GM21381 (cell line): Measurements from ENCODE around the gene BSG.

Source experiments
- ATAC-seq: cut with Tn5 transposase; IDR thresholded peaks from one replicate; pipeline ENCODE4 v1.9.1; 2021; ENCODE audit warnings: mild to moderate bottlenecking, moderate library complexity; ENCODE audit not compliant: unreplicated experiment

The BSG gene

GRCh38 chr19:539429-540030 lies 32.9 kb upstream of the BSG start:
- ATAC-seq: no peak

DNA sequence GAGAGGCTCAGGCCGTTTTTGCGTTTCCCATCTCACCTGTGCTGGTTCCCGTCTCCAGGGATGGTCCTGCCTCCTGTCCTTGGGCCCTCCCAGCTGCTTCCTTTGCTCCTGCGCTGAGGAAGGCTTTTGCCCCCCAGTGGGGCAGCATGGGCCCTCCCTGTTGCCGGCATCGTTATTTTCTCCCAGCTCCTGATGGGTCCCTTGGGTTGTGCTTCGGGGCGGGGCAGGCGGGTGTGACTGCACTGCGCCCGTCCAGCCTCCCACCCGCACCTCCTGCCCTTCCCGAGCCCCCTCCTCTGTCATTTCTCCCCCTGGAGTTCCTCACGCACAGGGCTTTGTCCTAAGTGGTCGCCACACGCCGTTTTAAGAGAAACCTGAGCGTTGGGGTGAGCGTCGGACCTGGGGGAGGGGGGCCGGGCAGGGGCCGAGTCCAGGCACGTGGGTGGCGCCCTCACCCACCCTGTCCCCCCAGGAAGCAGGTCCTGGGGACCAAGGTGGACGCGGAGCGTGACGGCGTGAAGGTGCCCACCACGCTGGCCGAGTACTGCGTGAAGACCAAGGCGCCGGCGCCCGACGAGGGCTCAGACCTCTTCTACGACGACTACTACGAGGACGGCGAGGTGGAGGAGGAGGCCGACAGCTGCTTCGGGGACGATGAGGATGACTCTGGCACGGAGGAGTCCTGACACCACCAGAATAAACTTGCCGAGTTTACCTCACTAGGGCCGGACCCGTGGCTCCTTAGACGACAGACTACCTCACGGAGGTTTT lies 31.3 kb upstream of the BSG start:
- no peak for ATAC-seq

DNA sequence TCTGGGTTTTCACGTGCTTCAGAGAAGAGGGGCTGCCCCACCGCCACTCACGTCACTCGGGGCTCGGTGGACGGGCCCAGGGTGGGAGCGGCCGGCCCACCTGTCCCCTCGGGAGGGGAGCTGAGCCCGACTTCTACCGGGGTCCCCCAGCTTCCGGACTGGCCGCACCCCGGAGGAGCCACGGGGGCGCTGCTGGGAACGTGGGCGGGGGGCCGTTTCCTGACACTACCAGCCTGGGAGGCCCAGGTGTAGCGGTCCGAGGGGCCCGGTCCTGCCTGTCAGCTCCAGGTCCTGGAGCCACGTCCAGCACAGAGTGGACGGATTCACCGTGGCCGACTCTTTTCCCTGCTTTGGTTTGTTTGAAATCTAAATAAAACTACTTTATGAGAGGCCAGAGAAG lies 30.7 kb upstream of the BSG start:
- no peak for ATAC-seq

DNA sequence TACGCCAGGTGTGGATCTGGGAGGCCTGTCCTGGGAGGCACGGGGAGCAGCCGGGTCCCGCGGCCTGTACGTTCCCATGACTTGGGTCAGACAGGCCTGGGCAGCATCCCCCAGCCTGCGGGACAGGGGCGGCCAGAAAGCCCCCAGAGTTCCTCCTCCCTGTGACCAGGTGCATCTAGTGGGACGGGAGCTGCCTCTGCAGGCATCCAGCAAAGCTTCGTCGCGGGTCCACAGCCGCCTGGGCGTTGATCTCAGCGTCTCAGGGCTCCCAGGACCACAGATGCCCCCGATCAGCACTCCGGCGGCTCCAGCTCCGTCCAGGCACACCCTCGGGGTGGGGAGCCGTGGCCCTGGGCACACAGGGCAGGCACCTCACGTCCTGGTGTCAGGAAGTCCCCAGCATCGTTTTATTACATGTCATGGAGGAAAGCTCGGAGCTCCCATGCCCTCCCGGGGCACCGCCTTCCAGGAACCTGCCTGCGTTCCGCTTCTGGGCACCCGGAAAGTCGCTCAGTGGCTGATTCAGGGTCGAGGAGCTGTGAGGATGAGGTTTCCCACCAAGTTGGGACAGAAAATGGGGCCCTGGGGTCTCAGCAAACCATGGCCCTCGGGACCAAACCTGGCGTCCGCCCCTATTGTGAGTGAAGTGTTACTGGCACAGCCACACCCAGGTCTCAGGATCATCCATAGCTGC lies 30.1 kb upstream of the BSG start:
- ATAC-seq: no peak

DNA sequence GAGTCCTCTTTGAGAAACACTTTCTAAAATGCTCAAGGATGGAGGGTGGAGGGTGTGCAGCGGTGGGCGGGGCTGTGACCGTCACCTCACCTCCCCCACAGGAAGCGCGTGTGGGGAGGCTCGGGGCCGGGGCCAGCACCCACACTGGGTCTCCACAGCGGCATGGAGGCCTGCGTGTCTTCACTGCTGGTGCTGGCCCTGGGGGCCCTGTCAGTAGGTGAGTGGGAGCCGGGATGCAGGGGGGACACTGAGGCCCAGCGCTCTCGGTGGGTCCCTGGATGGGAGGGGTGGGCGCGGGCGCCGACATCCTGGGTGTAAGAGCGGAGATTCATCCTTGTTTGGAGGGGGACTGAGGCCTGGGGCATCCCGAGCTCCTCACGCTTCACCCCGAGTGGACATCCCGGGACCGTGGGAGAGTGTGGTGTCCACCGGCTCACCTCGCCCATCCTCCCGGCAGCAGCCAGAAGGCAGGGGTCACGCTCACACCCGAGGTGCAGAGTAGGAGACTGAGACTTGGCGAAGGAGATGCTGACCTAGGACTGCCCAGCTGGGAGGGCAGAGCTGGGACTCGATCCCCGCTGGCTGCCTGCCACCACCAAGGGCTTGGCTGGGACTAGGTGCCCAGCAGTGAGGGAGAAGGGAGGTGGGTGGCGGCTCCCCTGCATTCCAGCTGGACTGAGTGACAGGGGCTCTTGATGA lies 28.3 kb upstream of the BSG start, which contains the start of gene GZMM:
Gene GZMM, plus strand, starts transcription at position 144 of the 699 bp plus-strand sequence. Its CDS starts 19 bp downstream, at position 163.
- ATAC-seq: no peak

GRCh38 chr19:547117-547516 lies 25.3 kb upstream of the BSG start:
- ATAC-seq: no peak

DNA sequence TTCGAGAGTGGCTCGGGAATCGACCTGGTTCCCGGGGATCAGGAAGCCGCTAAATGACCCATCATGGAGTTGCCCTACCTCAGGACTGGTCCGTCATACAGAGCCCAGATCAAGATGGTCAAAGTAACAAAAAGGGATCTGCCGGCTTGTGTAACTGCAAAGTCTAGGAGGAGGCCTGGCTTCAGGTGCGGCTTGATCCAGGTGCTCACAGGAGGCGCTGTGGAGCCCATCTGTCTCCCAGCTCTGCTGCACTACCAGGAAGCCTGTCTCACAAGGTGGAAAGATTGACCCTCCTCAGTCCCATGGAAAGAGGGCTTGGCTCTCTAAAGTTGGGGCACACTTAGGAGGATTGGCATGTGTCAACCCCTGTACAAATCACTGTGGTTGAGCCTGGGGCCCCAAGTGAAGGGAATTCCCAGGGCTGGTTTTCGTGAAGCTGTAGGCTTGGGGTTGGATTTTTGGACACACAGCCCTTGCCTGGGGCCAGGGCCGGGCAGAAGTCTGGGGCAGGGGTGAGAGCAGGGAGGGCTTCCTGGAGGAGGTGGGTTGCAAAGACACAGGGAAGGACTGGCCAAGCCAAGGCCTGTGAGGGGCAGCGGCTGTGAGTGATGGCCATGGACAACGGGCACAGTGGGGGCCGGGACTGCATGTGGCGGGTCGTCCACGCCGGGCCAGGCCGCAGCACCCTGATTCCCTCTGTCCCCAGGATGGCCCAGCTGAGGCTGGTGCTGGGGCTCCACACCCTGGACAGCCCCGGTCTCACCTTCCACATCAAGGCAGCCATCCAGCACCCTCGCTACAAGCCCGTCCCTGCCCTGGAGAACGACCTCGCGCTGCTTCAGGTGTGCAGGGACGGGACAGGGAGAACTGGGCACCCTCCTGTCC lies 24.3 kb upstream of the BSG start:
- no peak for ATAC-seq

- no peak for ATAC-seq
Observed at GRCh38 chr19:548886-549830, 23.2 kb upstream of the BSG start.

DNA sequence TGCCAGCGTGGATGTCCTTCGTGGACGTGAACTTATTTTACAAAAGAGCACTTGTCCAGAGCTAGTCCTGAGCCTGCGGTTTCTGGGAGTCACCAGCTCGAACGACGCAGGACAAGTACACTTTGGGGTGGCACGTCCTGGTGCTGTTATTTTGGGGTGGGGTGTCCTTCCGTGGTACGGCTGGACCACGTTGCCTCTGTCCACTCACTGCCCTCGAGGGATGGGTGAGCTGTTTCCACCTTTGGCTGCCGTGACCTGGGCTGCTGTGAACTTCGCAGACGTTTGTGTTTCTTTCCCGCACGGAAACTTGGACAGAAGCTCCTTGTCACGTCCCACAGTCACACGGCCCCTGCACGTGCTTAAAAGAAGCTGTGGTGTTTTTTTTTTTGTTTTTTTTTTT lies 17.6 kb upstream of the BSG start:
- no peak for ATAC-seq

DNA sequence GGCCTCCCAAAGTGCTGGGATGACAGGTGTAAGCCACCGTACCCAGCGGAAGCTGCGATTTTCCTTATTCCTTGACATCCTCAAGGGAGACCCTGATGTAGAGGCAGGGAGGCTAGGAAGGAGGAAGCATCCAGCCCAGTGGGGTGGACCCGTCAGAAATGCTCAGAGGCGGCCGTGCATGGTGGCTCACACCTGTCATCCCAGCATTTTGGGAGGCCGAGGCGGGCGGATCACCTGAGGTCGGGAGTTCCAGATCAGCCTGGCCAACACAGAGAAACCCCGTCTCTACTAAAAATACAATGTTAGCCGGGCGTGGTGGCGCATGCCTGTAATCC lies 17.0 kb upstream of the BSG start:
- ATAC-seq: no peak

GRCh38 chr19:556611-557382 lies 15.6 kb upstream of the BSG start:
- ATAC-seq: no peak

DNA sequence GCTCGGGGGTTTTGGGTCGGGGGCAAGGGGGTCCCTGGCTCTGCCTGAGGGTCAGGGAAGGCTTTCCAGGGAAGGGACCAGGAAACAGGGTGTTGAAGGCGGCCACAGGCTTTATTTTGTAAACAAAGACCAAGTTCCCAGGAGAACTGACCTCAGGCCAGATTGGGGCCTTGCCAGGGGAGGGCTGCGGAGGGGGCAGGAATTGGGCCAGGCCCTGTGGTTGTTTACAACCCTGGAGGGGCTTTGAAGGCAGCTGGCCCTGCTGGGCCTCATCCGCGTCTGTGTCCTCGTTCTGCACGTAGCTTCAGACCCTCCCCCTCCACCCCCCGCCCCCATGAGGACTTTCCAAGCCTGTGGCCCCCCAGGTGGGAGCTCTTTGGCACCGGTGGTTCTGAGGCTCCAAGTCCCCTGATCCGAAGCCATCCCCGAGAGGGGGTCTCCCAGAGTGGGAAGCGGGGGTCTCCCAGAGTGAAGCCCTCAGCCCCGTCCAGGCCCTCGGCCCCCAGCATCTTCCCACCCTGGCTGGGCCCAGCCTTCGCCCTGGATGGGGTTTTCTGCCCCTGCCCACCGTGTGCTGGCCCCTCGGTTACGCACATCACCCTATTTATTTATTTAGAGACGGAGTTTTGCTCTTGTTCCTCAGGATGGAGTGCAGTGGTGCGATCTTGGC lies 13.5 kb upstream of the BSG start:
- ATAC-seq: no peak

- no peak for ATAC-seq
Observed at GRCh38 chr19:560121-560520, 12.3 kb upstream of the BSG start.

GRCh38 chr19:566403-566802 lies 6.0 kb upstream of the BSG start:
- ATAC-seq: no peak

GRCh38 chr19:566844-567243 lies 5.6 kb upstream of the BSG start:
- no peak for ATAC-seq

- ATAC-seq: no peak
Observed at GRCh38 chr19:567296-567900, 5.0 kb upstream of the BSG start.

DNA sequence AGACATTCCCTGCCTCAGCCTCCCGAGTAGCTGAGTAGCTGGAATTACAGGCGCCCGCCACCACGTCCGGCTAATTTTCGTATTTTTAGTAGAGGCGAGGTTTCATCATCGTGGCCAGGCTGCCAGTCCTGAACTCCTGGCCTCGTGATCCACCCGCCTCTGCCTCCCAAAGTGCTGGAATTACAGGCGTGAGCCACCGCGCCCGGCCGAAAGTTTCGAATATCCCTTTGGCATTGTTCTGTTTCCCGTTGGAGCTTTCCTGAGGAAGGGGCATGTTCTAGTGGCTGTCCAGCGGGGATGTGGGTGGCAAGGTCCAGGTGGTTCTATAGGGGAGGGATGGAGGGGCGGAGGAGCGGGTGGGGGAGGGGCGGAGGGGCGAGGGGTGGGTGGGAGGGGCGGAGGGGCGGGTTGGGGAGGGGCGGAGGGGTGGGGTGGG lies 2.1 kb upstream of the BSG start:
- ATAC-seq: no peak
